ENCODE results near the gene HYAL2. TPM values are rescaled to one million over a fixed set of nuclear protein-coding genes. Genes with fewer than 3 reads are reported as not detected.

HYAL2 gene
- total and polyA plus RNA-seq, 2 of the 8 experiments (the other 6 are each of a cell fraction or from before 2014, with no cell fraction given), result 51.9 to 176 TPM

DNA sequence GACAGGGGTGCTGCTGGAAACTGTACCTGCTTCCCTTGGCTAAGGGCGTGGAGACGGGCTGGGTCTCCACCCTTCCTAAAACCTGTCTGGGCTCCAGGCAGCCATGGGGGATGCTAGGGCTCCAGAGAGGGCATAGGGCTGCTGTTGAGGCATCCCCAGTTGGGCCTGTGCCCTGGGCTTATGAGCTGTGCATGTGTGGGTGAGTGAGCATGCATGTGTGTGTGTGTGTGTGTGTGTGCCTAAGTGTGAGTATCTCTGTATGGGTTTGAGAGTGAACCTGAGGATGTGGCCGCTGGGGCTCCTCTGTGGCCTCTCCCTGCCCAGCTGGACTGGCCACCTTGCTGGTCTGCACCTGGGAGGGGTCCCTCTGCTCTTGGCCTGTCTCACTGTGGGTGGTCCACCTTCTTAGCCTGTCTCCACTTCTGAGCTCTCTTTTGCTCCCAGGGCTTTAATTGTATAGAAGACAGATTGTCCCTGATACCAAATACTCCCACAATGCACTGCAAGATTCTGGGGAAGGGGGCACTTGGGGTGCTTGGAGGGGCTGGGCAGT lies 48.7 kb upstream of the HYAL2 start:
- peak overlapping the region; percentile 80; the same call in 1 of the 2 replicates for H4K8ac ChIP-seq (ENCODE audit: extremely low read depth, insufficient read depth, low read length)
- H3K79me2 ChIP-seq (ENCODE audit: control insufficient read depth in 1 of 2, insufficient read depth in 2 of 2, low read length in 2 of 2), result no peaks in the 10 kb centered on the region
- WGBS, 2 experiments (ENCODE audit: extremely low coverage in 1 of 2, insufficient coverage in 1 of 2, insufficient read length in 1 of 2, insufficient replicate concordance in 2 of 2, low coverage in 1 of 2, low lambda C conversion rate in 2 of 2, missing lambda C conversion rate in 1 of 2), result 87% methylated on average over 3 of the region's 3 CpGs; no CpG with 5 or more reads in 1 of the 2 experiments
- ChIA-PET CTCF (ENCODE audit: partially characterized antibody) (interaction anchor here (0.6 to 5.5 kb wide), 28 partner anchors 9 to 224 kb away, joined by 3 to 52 read pairs (median 5); partner anchors contain the start of genes CYB561D2 and NPRL2), POLR2A (ENCODE audit: partially characterized antibody) (interaction anchor here (0.6 to 1.9 kb wide), 8 partner anchors 10 to 167 kb away, joined by 3 to 7 read pairs (median 4); partner anchors contain the start of genes CYB561D2 and NPRL2)
- 0 out of 2 replicates have a peak, but pooled peaks cover 2% of the 10 kb centered on the region for H3K79me1 ChIP-seq (ENCODE audit: low read depth, low read length)
- H2AFZ ChIP-seq (ENCODE audit: low read length), result no peak overlapping the region
- no peaks in the 10 kb centered on the region; a peak in 2 of 7 replicates for H3K27me3 ChIP-seq (replicated peaks in 1 of 4; ENCODE audit: control insufficient read depth in 3 of 4, extremely low read depth in 1 of 4, insufficient read depth in 3 of 4, low read length in 3 of 4)
- no peak overlapping the region for H3K4me3 ChIP-seq (ENCODE audit: extremely low read depth in 1 of 4, insufficient read depth in 2 of 4, low read depth in 3 of 4, low read length in 4 of 4)
- H3K27ac ChIP-seq (ENCODE audit: low read depth, low read length), result no peak overlapping the region
- H2BK20ac ChIP-seq (ENCODE audit: low read length), result peak overlapping the region; percentile 66
- H2BK5ac ChIP-seq (ENCODE audit: low read depth, low read length), result 0 out of 2 replicates have a peak overlapping the region, but pooled peaks have one; percentile 35
- FAIRE-seq (no peak), DNase-seq (ENCODE audit: low read depth in 1 of 2, low spot score in 2 of 2) (no peak)
- peaks cover 0 to 29% (median 20%) of the 10 kb centered on the region in 4 experiments; a peak in 6 of 7 replicates for H3K4me1 ChIP-seq (replicated peaks in 1 of 4; ENCODE audit: control insufficient read depth in 3 of 4, insufficient read depth in 4 of 4, low read length in 3 of 4)
- H4K5ac ChIP-seq (ENCODE audit: insufficient read length, low read depth, low read length), result no peak overlapping the region
- H2BK15ac ChIP-seq (ENCODE audit: low read length), result peak overlapping the region; percentile 48; the same call in 1 of the 2 replicates
- no peak overlapping the region for H3K4me2 ChIP-seq (ENCODE audit: insufficient read depth in 1 of 2, low read depth in 2 of 2, low read length in 2 of 2)
- H3K23ac ChIP-seq (ENCODE audit: insufficient read length), result no peak overlapping the region
- no peak overlapping the region for H3K56ac ChIP-seq (replicated peaks; ENCODE audit: insufficient read length, low read depth, low read length)
- no peak overlapping the region for H2BK120ac ChIP-seq (replicated peaks; ENCODE audit: low read depth, low read length)
- H3K4ac ChIP-seq (replicated peaks; ENCODE audit: insufficient read length, low read depth, low read length), result no peak overlapping the region
- peaks cover 0 to 2% of the 10 kb centered on the region in 2 experiments for H4K20me1 ChIP-seq (replicated peaks in 1 of 2; ENCODE audit: control insufficient read depth in 1 of 2, insufficient read depth in 2 of 2, low read length in 2 of 2)
- 0 out of 2 replicates have a peak, but pooled peaks cover 2% of the 10 kb centered on the region for H3K23me2 ChIP-seq (ENCODE audit: low read depth, low read length)
- peak overlapping the region; percentile 86 for H4K91ac ChIP-seq (replicated peaks; ENCODE audit: insufficient read length, low read length)
- peak overlapping the region; percentile 75; the same call in 1 of the 2 replicates for H2BK12ac ChIP-seq (ENCODE audit: low read depth, low read length)
- no peak overlapping the region for H3K9ac ChIP-seq (replicated peaks in 1 of 4; ENCODE audit: extremely low read depth in 1 of 4, low read depth in 3 of 4, low read length in 3 of 4)
- H3K9me3 ChIP-seq (ENCODE audit: insufficient read depth in 2 of 2, low read depth in 1 of 2, low read length in 1 of 2), result no peaks in the 10 kb centered on the region
- H3K18ac ChIP-seq (ENCODE audit: extremely low read depth, low read length), result peak overlapping the region; percentile 87; the same call in 1 of the 2 replicates
- H2AK5ac ChIP-seq (ENCODE audit: low read depth, low read length), result peak overlapping the region; percentile 72; the same call in 1 of the 2 replicates
- H3K14ac ChIP-seq (ENCODE audit: insufficient read length), result no peak overlapping the region
- no peaks in the 10 kb centered on the region for H3K36me3 ChIP-seq (ENCODE audit: control insufficient read depth in 2 of 4, insufficient read depth in 4 of 4, low read length in 3 of 4)
- TF ChIP-seq GTF2F1 (IDR thresholded peaks at IDR 0.05; ENCODE audit: borderline replicate concordance, low read depth, low read length), result no peak
- TF ChIP-seq CBX8 (IDR thresholded peaks at IDR 0.05; ENCODE audit: borderline replicate concordance, low read depth, low read length), result no peak
- no peak for TF ChIP-seq BRCA1 (IDR thresholded peaks at IDR 0.05; ENCODE audit: low read depth, low read length)
- TF ChIP-seq RFX5 (IDR thresholded peaks at IDR 0.05; ENCODE audit: borderline replicate concordance, low read depth, low read length), result no peak
- no peak for TF ChIP-seq SUZ12 (IDR thresholded peaks at IDR 0.05; ENCODE audit: low read length)
- TF ChIP-seq RXRA (IDR thresholded peaks at IDR 0.05; ENCODE audit: insufficient read depth, low read depth, low read length), result no peak
- no peak for TF ChIP-seq SRF (IDR thresholded peaks at IDR 0.05; ENCODE audit: low read depth, low read length)
- no peak for TF ChIP-seq CREB1 (IDR thresholded peaks at IDR 0.05)
- TF ChIP-seq HDAC2 (IDR thresholded peaks at IDR 0.05; ENCODE audit: borderline replicate concordance in 1 of 2, low read depth in 2 of 2, low read length in 2 of 2), result no peak
- no peak for TF ChIP-seq NANOG (IDR thresholded peaks at IDR 0.05; ENCODE audit: insufficient read depth, low read depth, low read length, poor library complexity, severe bottlenecking)
- TF ChIP-seq KDM4A (IDR thresholded peaks at IDR 0.05; ENCODE audit: low read depth, low read length, severe bottlenecking), result no peak
- no peak for TF ChIP-seq GABPA (IDR thresholded peaks at IDR 0.05; ENCODE audit: borderline replicate concordance, insufficient read depth, low read length)
